WI38 (cell line): Measurements from ENCODE around the gene PMS2.
"Not testable (repeated sequence)": the region's sequence is repeated elsewhere in the genome, so short reads cannot be mapped to it uniquely, and the experiment has no call there.

ENCODE experiments used
- H3K4me3 ChIP-seq: 2 replicates; pipeline ENCODE4 v1.5.1; 2011; ENCODE audit warnings: low read depth, mild to moderate bottlenecking, control low read depth, low read length

PMS2 gene

GRCh38 chr7:5963205-5963604 is 45.6 kb downstream of the PMS2 start:
- not testable (repeated sequence) for H3K4me3 ChIP-seq

GRCh38 chr7:5934945-5935450 is 73.9 kb downstream of the PMS2 start:
- H3K4me3 ChIP-seq = not testable (repeated sequence)

DNA sequence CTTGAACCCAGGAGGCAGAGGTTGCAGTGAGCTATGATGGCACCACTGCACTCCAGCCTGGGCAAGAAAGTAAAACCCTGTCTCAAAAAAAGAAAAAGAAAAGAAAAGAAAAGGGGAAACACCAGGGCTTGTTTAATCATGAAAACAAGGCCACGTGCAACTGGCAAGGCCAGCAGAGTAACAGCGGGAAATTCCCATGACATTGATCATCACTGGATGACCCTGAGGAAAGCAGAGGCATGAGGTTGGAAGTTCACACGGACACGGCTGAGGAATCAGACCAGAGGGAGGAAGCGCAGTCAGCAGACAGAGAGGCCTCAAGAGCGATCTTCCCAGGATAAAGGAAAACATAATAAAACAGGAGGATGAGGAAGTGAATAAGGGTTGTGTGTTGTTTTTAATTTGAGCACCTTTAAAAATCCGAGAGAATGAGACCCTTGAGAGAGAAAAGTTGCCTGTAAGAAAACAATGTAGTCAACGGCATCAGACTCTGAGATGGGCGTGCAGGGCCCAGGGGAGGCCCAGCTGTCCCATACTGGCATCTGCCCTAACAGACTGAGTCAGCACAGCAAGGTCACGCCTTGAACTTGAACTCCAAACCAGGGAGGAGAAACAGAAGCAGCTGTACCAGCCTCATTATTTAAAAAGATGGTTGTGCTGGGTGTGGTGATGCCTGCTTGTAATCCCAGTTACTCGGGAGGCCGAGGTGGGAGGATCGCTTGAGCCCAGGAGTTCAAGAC is 76.8 kb downstream of the PMS2 start:
- H3K4me3 ChIP-seq = not testable (repeated sequence)

GRCh38 chr7:5931250-5931649 is 77.6 kb downstream of the PMS2 start:
- not testable (repeated sequence) for H3K4me3 ChIP-seq

DNA sequence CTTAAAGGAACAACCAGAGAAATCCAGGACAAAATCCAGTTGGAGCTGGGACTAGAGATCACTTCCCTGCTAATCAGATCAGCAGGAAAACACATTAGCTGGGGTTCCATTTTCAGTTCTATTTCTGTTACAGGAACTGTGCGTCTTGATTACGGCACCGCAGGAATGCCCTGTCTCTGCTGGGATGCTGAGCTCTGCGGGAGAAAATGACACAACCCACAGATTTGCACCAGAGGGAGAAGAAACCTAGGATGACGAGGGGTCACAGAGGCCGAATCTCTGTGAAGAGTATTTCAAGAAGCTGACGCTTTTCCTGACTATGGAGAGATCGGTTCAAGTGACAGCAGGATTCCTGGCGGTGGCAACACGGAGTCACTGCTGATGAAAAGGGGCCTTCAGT is 78.6 kb downstream of the PMS2 start:
- H3K4me3 ChIP-seq = not testable (repeated sequence)

DNA sequence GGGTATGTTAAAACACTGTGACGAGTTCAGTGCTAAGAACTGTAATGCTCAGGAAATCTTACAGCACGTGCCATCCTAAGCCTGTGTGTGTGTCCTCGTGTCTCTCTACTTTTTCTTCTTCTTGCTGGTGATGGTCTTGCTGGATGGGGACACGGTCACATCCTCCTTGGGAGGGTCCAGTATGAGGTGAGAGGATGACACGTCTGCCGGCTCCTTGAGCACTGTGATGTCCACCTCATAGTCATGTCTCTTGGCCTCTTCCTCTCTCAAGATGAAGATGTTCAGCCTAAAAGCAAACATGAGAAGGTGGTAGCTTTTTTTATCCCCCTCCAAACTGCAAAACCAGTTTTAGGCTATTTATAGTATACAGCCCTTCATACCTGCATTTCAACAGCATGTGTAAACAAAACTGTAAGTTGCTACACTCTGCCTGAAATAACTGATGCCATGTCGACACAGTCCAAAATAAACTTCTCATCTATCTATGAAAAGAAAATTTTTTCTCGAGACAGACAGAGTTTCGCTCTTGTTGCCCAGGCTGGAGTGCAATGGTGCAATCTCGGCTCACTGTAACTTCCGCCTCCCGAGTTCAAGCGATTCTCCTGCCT is 82.5 kb downstream of the PMS2 start:
- not testable (repeated sequence) for H3K4me3 ChIP-seq

DNA sequence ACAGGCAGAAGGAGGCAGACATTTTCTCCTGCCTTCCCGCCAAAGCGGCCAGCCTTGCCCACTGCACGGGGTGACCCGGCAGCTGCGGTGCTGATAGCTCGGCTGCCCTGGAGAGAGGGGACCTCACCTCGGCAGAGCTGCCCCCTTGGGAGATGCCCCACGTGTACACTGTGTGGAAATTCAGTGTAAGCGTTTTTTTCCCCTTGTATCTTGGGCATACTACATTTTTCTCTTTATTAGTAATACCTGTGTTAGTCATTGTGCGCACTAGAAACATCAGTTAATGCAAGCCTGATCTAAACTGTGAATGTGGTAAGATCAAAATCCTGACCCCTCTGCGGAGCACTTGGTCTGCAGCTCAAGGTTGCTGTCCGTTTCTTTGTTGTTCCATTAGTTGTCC is 84.2 kb downstream of the PMS2 start:
- not testable (repeated sequence) for H3K4me3 ChIP-seq

DNA sequence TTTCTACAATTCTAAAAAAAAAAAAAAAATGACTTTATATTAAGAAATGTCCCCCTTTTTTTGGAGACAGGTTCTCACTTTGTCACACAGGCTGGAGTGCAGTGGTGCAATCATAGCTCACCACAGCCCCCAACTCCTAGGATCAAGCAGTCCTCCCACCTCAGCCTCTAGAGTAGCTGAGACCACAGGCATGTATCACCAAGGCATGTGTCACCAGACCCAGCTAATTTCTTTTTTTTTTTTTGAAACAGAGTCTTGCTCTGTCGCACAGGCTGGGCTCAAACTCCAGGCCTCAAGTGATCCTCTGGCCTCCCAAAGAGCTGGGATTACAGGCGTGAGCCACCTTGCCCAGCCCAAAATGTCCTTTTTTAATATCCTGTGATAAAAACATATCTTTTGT is 84.7 kb downstream of the PMS2 start:
- H3K4me3 ChIP-seq = not testable (repeated sequence)
